Memory B cell (primary cell): ENCODE measurements around the gene KIAA2012.
"Not testable (repeated sequence)": the region's sequence is repeated elsewhere in the genome, so short reads cannot be mapped to it uniquely, and the experiment has no call there.

Experiments used
- ATAC-seq: fragments of 150-1000 bp; cut with Tn5 transposase; 2 replicates; pipeline ENCODE4 v1.10.0; 2021; ENCODE audit warnings: low read depth, mild to moderate bottlenecking, moderate library complexity
- DNase-seq, 2 donors: peaks; one replicate each; pipeline ENCODE4 v3.0.0; 2022; ENCODE audit warnings: low spot score in 2 of 2
- H3K27ac Mint-ChIP-seq: one replicate; pipeline ENCODE4 v1.8.0; 2022; ENCODE audit warnings: mild to moderate bottlenecking, moderate library complexity, mixed read lengths
- H3K27me3 Mint-ChIP-seq: one replicate; pipeline ENCODE4 v1.8.0; 2022; ENCODE audit warnings: mixed read lengths
- H3K36me3 Mint-ChIP-seq: one replicate; pipeline ENCODE4 v1.8.0; 2022; ENCODE audit warnings: mild to moderate bottlenecking, mixed read lengths
- H3K4me1 Mint-ChIP-seq: one replicate; pipeline ENCODE4 v1.8.0; 2022; ENCODE audit warnings: mixed read lengths
- H3K4me3 Mint-ChIP-seq: one replicate; pipeline ENCODE4 v1.8.0; 2022; ENCODE audit warnings: mild to moderate bottlenecking, moderate library complexity, mixed read lengths
- H3K9me3 Mint-ChIP-seq: one replicate; pipeline ENCODE4 v1.8.0; 2022; ENCODE audit warnings: mixed read lengths

Gene KIAA2012

GRCh38 chr2:202122163-202122540, 49.1 kb downstream of the KIAA2012 start:
- DNase-seq (no peak), ATAC-seq (no peak)
- Mint-ChIP-seq H3K36me3 (no peaks in the 10 kb centered on the region), H3K27ac (no peak overlapping the region), H3K27me3 (no peaks in the 10 kb centered on the region), H3K4me3 (no peak overlapping the region), H3K4me1 (peaks cover 5% of the 10 kb centered on the region), H3K9me3 (no peaks in the 10 kb centered on the region)

GRCh38 chr2:202122980-202123720, 50.1 kb downstream of the KIAA2012 start:
- peaks cover 5% of the 10 kb centered on the region for H3K4me1 Mint-ChIP-seq
- H3K27me3 Mint-ChIP-seq, result peaks cover 4% of the 10 kb centered on the region
- H3K9me3 Mint-ChIP-seq, result no peaks in the 10 kb centered on the region
- H3K36me3 Mint-ChIP-seq, result no peaks in the 10 kb centered on the region
- DNase-seq (no peak), ATAC-seq (no peak)
- H3K27ac Mint-ChIP-seq, result no peak overlapping the region
- H3K4me3 Mint-ChIP-seq, result no peak overlapping the region

DNA sequence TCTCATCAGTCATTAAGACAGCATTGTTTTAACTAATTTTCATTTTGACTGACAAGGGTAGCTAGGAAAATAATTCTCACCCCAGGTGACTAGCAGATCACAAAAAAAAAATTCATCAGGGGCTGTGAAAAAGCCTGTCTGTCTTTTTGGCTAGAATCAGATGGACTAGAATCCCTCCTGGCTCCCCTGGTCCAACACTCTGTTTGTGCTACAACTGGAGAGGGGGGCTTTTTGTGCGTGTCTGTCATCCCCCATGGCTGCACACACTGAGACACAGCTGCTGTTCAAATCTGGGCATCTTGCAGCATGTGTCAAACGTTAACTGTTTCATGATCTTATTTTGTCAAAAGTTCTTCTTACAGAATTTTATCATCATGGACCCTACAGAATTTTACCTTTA, 51.2 kb downstream of the KIAA2012 start:
- Mint-ChIP-seq H3K27ac (no peak overlapping the region), H3K4me1 (peaks cover 5% of the 10 kb centered on the region), H3K27me3 (peaks cover 4% of the 10 kb centered on the region), H3K4me3 (no peak overlapping the region), H3K9me3 (no peaks in the 10 kb centered on the region), H3K36me3 (no peaks in the 10 kb centered on the region)
- DNase-seq (no peak), ATAC-seq (no peak)

DNA sequence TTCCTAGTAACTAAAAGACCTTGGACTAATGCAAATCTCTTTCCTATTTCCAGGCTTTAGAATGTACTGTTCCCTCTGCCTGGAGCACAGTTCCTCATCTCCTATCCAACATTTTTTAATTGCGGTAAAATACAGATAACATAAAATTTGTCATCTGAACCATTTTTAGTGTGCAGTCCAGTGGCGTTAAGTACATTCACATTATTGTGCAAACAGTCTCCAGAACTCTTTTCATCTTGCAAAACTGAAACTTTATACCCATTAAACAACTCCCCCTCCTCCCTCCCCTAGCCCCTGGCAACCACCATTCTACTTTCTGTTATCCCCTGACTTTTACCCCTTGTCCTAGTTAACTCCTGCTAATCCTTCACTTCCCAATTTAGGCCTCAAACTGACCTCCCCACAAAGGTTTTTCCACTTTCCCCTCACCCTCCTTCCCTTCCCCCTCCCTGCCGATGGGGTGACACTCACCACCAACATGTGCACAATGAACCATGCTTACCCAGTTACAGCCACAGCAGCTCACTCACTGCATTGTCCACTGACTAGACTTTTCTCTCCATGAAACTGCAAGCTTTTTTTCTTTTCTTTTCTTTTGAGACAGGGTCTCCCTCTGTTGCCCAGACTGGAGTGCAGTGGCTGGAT, 54.8 kb downstream of the KIAA2012 start:
- no peak for DNase-seq
- Mint-ChIP-seq H3K27ac (no peak overlapping the region), H3K36me3 (no peaks in the 10 kb centered on the region), H3K4me1 (no peaks in the 10 kb centered on the region), H3K27me3 (peaks cover 8% of the 10 kb centered on the region), H3K9me3 (no peaks in the 10 kb centered on the region), H3K4me3 (no peak overlapping the region)
- no peak for ATAC-seq

DNA sequence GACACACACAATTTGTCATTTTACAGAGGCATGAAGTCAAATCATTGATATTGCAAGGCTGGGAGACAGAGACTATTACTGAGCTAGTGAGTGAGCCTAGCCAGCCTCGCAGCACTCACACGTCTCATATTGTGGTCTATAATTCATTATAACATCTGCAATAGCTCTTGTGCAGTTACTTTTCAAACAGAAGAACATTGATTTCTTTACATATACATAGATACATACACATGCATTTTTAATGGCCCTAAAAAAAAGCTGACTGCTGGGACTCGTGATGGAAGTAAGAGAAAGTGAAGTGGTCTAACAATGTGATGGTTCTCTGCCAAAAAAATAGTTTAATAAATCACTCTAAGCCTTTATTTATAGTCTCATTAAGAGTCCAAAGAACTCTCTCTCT, 56.8 kb downstream of the KIAA2012 start:
- ATAC-seq (no peak), DNase-seq (no peak)
- Mint-ChIP-seq H3K36me3 (no peaks in the 10 kb centered on the region), H3K9me3 (no peaks in the 10 kb centered on the region), H3K4me3 (no peak overlapping the region), H3K4me1 (no peaks in the 10 kb centered on the region), H3K27ac (no peak overlapping the region), H3K27me3 (peaks cover 8% of the 10 kb centered on the region)

DNA sequence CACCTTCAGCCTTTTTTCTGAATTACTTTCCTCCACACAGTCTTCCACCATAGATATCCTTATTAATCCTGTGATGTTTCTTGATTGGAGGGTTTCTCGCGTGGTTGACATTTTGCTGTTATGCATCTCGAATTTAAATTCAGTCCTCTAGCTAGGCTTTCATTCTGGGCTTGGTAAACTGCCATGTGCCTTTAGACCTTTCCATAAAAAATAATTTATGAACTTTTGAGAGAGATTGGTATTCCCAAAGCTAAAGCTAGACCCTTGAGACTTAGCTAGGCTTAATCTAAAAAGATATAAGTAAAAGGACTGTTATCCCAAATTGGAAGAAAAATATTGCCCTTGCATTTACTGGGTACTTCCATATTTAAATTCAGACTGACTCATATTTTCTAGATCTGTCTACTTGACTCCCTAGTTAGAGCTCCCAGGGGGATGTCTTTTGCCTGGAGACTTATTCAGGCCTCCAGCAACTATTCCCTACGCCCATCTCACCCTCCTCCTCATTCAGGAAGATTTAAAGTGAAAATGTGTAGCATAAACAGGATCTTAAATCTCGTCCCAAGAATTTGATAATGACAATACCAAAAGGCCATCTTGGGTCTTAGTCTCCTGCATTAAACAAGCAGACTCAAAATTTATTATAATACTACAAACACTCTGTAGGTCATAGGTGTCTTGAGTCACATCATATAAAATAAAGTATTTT, 60.3 kb downstream of the KIAA2012 start:
- no peaks in the 10 kb centered on the region for H3K4me1 Mint-ChIP-seq
- DNase-seq (no peak), ATAC-seq (no peak)
- H3K27me3 Mint-ChIP-seq, result peaks cover 4% of the 10 kb centered on the region
- no peaks in the 10 kb centered on the region for H3K9me3 Mint-ChIP-seq
- no peak overlapping the region for H3K4me3 Mint-ChIP-seq
- no peak overlapping the region for H3K27ac Mint-ChIP-seq
- H3K36me3 Mint-ChIP-seq, result no peaks in the 10 kb centered on the region

DNA sequence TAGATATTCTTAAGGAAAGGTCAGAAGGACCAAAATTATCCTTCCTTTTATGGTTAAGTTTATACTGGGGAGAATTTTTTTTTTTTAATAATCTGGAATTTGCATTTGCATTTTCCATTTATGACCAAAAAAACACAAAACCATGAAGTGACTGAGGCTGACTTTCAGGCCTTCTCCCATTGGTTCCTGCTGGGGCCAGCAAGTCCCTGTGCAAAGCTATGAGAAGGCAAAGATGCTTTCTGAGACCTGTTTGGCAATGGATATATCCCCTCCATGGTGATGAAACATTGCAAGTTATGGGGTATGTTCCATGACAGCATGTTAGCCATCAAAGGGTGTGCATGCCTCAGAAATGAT, 60.8 kb downstream of the KIAA2012 start:
- Mint-ChIP-seq H3K36me3 (no peaks in the 10 kb centered on the region), H3K4me1 (no peaks in the 10 kb centered on the region), H3K27me3 (peaks cover 4% of the 10 kb centered on the region), H3K9me3 (no peaks in the 10 kb centered on the region), H3K27ac (no peak overlapping the region), H3K4me3 (no peak overlapping the region)
- no peak for ATAC-seq
- DNase-seq, result no peak

DNA sequence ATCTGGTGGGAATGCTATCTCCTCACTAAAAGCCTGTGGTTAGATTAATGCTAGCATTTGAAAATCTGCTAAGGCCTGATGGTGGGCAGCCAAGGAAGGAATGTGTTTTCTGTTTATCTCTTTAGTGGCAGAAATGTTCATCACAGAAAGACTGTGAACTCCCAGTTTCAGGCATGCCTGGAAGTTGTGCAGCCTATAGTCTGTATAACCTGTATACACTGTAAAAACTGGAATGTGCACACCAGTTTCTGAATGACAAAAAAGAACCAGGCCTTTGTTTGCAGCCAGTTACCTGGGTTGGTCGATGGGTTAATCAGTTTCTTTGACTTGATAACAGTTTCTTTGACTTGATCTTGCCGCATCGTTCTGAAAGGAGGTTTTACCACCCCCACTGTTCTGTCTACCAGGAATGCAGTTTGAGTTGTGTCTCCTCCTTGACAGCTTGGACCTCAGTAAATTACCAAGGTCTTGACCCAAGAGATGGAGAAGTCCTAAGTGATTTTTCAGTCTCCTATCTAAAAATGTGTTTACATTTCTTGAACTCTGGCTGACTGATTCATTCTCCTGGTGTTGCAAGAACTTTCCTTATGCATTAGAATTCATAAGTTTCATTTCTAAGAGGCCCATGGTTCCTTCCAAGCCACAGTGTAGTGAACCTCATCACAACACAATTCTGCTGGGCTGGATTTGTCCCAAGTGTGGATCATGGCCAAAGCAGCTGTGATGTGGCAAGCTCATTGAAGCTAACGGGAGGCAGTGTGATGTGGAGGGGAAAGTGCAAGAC, 62.2 kb downstream of the KIAA2012 start:
- DNase-seq (no peak), ATAC-seq (no peak)
- Mint-ChIP-seq H3K36me3 (no peaks in the 10 kb centered on the region), H3K27ac (no peak overlapping the region), H3K4me1 (no peaks in the 10 kb centered on the region), H3K27me3 (peaks cover 4% of the 10 kb centered on the region), H3K9me3 (no peaks in the 10 kb centered on the region), H3K4me3 (no peak overlapping the region)

- DNase-seq, H3K36me3 Mint-ChIP-seq, H3K4me1 Mint-ChIP-seq, H3K4me3 Mint-ChIP-seq, ATAC-seq, H3K27me3 Mint-ChIP-seq, H3K27ac Mint-ChIP-seq, H3K9me3 Mint-ChIP-seq: not testable (repeated sequence)
Measured at GRCh38 chr2:202136039-202136438, 63.0 kb downstream of the KIAA2012 start.

DNA sequence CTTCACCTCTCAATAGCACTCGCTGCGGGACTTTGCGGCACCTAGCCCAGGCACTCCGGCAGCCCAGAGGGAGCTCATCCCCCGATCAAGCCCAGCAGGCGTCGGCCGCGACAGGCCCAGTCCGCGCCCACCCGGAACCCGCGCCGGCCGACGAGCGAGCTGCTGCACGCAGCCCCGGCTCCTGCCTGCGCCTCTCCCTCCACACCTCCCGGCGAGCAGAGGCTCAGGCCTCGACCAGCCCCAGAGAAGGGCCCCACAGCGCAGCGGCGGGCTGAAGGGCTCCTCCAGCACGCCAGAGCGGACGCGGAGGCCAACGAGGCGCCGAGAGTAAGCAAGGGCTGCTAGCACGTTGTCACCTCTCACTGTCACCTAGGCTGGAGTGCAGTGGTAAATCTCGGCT, 63.5 kb downstream of the KIAA2012 start:
- H3K4me1 Mint-ChIP-seq, result peaks cover 6% of the 10 kb centered on the region
- H3K27ac Mint-ChIP-seq, result no peak overlapping the region
- H3K9me3 Mint-ChIP-seq, result no peaks in the 10 kb centered on the region
- DNase-seq (no peak), ATAC-seq (no peak)
- H3K4me3 Mint-ChIP-seq, result no peak overlapping the region
- no peaks in the 10 kb centered on the region for H3K36me3 Mint-ChIP-seq
- peaks cover 1% of the 10 kb centered on the region for H3K27me3 Mint-ChIP-seq

GRCh38 chr2:202140522-202141252, 67.6 kb downstream of the KIAA2012 start:
- no peaks in the 10 kb centered on the region for H3K27me3 Mint-ChIP-seq
- H3K9me3 Mint-ChIP-seq, result no peaks in the 10 kb centered on the region
- H3K27ac Mint-ChIP-seq, result no peak overlapping the region
- peaks cover 7% of the 10 kb centered on the region for H3K4me1 Mint-ChIP-seq
- H3K4me3 Mint-ChIP-seq, result no peak overlapping the region
- ATAC-seq (no peak), DNase-seq (no peak)
- H3K36me3 Mint-ChIP-seq, result no peaks in the 10 kb centered on the region

DNA sequence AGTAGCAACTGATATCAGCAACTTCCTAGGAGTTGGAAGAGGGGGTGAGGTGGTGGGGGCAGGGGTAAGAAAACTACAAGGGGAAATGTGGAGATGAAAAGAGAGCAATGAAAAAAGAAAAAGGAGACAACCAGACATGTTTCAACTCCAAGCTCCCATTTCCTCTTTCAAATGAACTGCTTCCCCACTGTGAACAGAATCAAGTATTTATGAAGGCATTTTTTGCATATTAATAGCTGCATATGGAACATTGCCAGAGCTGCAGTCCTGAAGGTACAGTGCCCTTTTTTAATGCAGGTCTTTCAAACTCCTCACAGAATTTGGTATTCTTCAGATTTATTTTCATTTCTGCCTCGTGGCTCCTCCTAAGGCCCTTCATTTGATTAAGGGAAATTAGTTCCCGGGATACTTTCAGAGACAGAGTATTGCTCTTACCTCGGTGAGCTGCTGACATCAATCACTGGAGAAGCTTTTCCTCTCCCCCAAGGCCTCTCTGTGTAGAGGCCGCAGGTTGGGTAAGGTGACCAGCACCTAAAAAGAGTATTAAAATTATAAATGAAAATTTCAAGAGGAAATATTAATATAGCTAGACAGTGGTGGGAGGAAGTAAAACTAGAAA, 68.4 kb downstream of the KIAA2012 start:
- H3K4me1 Mint-ChIP-seq, result peaks cover 7% of the 10 kb centered on the region

DNA sequence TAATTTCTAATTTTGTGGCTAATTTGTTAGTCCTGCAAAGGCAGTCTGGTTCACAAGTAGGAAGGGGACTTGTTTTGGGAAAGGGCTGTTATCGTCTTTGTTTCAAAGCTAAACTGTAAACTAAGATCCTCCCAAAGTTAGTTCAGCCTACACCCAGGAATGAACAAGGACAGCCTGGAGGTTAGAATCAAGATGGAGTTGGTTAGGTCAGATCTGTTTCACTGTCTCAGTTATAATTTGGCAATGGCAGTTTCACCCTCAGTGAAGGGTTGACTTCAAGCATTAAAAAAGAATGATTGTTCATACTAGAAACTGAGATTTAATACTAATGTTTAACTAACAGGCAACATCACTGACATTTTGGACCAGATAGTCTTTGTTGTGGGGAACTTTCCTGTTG, 69.5 kb downstream of the KIAA2012 start:
- no peak for ATAC-seq
- no peak for DNase-seq
- Mint-ChIP-seq H3K27ac (no peak overlapping the region), H3K36me3 (no peaks in the 10 kb centered on the region), H3K9me3 (no peaks in the 10 kb centered on the region), H3K27me3 (peaks cover 2% of the 10 kb centered on the region), H3K4me3 (no peak overlapping the region), H3K4me1 (peaks cover 7% of the 10 kb centered on the region)

More for the DNA sequence above, 68.4 kb downstream of the KIAA2012 start:
- Mint-ChIP-seq H3K36me3 (no peaks in the 10 kb centered on the region), H3K27me3 (no peaks in the 10 kb centered on the region), H3K27ac (no peak overlapping the region), H3K9me3 (no peaks in the 10 kb centered on the region), H3K4me3 (no peak overlapping the region)
- ATAC-seq (no peak), DNase-seq (no peak)
